Activated CD8-positive, alpha-beta memory T cell treated with anti-CD3 and anti-CD28 coated beads for 24 hours (primary cell): ENCODE results near the gene PLXNA2.

Experiments
- DNase-seq: peaks from one replicate; pipeline ENCODE4 v3.0.0-alpha.2; 2020

The PLXNA2 gene

DNA sequence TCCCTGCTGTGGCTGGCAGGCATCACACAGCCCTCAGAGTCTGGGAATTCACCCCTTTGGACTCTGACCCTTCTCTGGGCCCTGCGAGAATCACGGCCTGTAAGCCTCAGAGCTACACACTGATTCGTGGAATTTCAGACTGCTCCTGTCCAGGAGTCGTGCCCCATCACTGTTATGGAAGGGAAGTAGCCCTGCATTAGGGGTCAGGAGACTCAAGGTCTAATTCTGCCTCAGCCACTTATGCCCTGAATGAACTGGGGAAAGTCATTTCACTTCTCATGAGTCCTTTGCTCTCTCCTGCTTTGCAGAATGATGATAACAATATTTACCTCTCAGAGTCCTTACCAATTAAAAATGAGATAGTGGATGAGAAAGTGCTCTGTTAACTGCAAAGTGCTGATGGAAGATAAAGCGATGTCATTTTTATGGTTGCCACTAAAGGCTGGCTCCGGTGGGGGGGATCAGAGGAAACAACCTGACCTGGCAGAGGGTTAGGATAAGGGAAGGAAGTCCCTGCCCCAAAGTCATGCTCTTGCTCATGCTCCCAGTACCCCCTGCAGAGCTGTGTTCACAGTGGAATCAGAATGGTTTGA, 184.7 kb downstream of the PLXNA2 start:
- DNase-seq: no peak

DNA sequence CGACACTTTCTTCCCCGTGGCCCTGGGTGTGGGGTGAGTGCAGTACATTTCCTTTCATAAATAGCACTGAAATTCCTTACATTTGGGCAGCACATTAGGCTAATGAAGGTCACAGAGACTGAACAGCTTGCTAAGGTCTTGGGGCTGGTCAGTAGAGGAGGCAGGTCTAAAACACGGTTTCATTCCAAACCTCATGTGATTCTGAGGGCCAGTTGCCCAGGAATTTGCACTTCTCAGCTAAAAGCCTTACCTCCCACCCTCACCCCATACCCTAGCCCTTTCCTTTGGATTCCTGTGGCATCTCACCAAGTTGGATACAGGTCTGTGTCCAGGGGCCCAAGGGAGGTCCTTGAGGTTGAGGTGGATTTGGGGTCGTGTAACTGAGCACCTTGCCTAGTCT, 185.4 kb downstream of the PLXNA2 start:
- no peak for DNase-seq

DNA sequence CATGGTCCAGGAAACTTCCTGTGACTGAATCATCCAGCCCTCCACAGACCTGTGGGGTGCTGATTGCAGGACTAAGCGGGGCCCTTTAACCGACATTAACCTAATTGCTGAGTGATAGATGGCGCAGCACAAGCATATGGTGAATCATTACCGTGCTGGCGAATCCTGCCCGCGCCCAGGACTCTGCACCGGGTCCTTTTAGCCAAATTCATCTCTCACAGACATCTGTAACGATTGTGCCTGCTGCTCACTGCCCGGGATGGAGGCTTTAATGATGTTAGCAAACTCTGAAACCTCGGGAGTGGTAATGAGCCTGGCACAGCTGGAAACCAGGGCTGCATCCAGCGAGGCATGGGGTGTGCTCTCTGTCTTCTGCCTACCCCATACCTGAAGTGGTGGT, 185.9 kb downstream of the PLXNA2 start:
- DNase-seq: no peak

DNA sequence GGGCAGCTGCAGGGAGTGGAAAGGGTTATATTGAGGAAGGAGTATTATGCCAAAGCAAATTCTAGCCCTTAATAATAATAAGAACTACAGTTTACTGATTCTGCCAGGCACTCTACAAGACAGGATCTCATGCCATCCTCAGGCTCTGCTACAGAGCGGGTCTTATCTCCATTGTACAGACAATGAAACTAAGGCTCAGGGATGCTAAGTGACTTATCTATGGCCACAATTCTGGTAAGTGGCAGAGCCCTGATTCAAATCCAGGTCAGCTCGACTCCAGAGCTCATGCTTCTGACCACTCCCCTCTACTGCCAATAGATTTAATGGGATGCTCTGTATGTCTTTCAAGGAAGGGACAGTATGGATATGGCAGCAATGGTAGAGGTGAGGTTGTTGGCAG, 187.1 kb downstream of the PLXNA2 start:
- DNase-seq: no peak

DNA sequence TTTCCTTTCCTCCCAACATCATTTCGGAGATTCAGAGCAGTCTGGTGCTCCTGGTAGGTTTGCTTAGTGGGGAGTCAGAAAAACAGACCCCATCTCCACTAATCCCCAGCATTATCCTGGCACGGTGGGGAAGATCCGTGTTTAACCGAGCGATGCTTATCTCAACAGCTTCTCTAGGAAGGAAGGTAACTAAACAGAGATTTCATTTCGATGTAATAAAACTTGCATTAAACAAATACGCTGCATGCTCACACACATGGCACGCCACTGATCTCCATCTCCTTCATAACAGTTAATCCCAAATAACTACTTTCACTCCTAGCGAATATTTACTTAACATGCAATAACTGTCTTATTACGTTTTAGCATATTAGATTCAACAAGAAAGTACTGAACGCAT, 188.6 kb downstream of the PLXNA2 start:
- DNase-seq: no peak

DNA sequence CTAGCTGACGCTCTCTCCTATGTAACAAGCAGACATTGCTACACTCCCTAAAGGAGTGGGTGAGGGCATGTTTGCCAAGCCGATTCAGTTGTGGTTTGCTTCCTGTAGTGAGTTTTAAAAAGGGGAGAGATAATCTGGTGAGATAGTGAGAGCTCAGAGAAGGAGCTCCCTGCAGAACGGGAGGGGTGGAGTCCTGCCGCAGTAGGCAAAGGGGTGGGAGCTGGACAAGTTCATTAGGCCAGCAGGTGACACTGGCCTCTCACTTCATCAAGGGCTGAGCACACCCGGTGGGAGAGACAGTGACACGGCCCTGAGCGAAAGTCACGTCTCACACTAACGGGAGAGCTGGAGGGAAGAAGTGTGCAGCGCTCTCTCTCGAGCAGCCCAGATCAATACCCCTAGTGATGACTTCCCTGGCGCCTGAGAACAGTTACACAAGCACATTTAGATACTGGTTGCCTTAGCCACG, 189.2 kb downstream of the PLXNA2 start:
- no peak for DNase-seq

DNA sequence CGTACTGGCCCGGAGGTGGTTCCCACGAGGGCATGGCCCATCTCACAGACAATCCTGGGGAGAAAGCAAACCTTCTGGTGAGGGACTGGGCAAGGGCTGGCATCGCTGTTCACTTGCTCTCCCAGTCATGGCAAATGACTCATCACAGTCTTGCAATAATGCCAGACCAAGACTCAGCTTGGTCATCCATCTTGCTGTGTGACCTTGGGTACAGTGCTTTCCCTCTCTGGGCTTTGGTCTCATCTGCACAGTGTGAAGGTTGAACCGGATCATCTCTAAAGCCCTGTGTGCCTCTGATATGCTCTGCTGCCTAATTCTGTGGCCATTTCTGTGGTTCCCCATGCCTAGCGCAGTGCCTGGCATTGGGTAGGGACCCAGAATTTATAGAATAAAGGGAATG, 189.7 kb downstream of the PLXNA2 start:
- DNase-seq: no peak

DNA sequence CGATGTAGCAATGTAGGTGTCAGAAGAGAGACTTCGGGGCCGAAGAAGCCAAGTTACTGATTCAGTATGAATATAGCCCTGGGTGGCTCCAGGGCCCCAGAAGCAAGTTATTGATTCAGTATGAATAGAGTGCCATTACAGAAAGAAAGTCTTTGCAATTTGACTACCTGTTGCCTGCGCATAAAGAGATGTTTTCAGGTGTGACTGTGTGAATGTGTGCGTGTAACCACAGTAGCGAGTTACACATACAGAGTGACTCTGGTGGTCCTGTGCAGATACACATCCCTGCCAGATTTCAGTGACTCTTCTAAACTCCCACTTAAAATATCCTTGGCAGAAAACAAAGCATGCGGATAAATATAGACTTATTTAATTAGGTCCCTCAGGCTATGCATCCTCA, 190.5 kb downstream of the PLXNA2 start:
- DNase-seq: no peak

DNA sequence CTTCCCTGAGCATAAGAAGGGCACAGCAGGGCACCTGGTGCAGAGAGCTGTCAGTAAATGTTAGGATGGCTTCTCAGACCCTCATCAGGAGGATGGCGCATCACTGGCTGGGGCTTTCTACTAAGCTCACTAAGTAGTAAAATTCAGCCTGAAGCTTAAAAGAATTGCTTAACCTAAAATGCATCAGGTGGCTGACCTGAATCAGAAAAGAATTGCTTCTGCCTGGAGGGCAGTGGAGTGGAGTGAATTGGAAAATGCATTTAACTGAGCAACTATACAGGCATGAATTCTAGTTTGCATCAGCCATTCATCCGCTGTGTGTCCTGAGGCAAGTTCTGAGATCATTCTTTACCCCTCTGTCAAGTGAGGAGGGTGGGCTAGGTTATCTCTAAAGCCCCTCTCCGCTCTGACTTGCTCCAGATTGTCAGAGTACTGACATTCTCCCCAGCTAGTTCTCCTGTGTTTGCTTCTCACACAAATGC, 191.2 kb downstream of the PLXNA2 start:
- no peak for DNase-seq

DNA sequence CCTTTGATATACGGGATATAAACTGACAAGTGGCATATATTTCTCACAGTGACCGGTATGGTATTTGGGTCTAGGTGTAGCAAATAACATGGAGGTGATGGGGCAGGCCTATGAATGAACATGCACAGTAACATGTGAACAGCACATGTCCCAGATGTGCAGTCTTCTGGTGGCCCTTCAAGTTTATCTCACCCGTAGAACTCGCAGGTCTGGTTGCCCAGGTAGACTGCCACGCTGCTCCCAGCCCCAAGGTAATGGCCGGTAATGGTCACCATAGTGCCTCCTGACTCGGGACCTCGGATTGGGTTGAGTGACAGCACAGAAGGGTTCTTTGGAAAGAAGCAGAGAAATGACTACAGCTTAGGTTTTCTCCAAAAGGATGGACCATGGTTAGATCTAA, 192.0 kb downstream of the PLXNA2 start:
- no peak for DNase-seq

DNA sequence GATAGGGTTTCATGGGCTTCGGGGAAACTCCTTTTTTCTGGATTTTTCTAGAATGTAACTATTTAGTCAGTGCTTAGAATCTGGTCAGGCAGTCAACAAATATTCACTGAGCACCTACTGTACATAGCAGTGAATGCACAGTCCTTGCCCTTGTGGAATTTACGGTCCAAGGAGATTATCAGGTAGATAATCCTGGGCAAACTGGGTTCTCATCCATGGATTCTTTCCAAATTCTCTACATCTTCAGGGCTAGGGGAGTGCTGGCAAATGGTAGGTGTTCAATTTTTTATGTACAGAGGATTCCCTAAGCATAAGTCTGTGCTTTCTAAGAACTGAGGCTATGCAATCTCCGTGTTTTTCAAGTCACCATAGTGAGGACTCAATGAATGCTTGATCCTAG, 192.5 kb downstream of the PLXNA2 start:
- no peak for DNase-seq

DNA sequence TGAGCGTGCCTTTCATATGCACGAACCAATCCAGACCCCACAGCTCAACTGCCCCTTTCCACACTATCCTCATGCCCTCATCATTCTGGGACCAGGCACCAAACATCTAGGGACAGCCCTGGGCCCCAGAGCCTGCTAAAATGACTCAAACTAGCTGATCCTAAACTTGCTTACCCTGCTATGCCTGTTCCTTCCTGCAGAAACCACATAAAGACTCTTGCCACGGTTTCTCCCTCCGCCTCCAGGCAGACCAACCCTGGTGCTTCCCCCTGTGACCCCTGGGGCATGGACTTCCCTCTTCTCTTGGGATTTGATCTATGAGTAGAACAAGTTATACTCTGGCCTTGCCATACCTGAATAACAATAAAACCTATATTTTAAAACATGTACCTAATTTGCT, 195.3 kb downstream of the PLXNA2 start:
- no peak for DNase-seq

DNA sequence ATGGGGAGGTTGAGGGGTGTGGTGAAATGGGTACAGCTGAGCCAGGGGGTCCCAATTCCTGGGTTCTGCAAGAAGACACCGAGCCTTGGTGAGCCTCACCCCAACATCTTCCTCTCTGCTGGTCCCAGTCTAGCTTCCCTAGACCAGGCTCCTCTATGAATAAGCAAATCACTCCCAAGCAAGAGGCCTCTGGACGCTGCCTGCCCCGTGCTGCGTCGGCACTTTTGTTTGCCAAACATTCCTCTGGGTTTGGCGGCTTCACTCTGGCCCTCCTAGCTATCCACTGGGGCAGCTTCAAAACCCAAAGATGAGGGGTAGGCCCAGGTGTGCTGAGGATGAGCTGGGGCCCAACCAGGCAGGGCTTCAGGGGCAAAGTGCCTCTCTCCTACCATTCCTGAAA, 196.2 kb downstream of the PLXNA2 start:
- no peak for DNase-seq

DNA sequence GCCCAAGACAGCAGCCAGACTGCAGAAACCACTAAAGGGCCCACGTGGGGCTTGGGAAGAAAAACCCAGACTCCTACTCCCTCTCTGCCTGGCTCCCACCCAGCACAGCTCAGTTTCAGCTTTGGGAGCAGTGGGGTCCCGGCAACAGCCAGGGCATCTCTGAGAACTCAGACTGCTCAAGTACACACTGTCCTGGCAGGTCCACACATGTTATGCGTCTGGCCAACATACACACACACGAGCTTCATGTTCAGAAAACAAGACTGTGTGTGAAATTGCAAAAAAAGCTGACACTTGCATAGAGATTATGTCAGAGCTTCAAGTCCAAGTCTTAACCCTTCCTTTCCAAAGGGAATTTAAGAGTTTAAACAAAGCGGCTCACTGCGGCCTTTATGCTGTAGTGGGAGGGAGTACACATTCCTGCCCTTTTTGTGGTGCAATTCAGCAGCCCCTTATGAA, 196.7 kb downstream of the PLXNA2 start:
- no peak for DNase-seq

DNA sequence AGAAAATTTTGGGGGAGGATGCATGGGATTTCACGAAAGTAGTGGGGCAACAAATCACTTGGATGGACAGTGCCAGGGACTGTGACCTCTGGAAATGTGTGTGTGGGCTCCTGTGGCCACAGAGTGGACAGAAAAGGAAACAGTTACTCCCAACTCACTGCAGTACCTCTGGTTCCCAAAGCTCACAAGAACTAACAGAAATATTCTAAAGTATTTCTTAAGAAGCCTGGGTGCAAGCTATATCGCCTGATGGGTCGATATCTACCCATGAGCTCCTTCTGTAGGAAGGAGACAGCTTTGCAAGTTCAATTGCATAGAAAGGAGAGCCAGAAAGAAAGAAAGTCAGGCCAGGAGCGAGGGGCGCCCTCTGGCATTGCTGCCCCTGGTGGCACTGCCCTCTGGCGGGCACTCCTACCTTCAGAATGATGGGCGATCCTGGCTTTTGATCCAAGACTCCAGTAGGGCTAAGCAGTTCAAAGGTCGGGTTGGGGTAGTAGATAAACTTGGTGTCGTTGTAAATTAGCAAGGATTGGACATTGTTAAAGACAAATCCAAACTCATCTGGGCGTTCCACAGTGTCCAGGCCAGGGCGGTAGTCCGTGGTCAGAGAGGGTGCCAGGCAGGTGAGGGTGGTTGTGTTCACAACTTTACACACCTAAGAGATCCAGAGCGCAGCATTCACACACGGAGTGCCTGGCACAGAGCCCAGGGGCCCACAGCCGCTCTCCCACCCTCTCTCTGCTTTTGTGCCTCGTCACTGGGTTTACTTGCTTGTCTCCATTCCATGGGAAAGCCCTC, 198.5 kb downstream of the PLXNA2 start:
- no peak for DNase-seq

DNA sequence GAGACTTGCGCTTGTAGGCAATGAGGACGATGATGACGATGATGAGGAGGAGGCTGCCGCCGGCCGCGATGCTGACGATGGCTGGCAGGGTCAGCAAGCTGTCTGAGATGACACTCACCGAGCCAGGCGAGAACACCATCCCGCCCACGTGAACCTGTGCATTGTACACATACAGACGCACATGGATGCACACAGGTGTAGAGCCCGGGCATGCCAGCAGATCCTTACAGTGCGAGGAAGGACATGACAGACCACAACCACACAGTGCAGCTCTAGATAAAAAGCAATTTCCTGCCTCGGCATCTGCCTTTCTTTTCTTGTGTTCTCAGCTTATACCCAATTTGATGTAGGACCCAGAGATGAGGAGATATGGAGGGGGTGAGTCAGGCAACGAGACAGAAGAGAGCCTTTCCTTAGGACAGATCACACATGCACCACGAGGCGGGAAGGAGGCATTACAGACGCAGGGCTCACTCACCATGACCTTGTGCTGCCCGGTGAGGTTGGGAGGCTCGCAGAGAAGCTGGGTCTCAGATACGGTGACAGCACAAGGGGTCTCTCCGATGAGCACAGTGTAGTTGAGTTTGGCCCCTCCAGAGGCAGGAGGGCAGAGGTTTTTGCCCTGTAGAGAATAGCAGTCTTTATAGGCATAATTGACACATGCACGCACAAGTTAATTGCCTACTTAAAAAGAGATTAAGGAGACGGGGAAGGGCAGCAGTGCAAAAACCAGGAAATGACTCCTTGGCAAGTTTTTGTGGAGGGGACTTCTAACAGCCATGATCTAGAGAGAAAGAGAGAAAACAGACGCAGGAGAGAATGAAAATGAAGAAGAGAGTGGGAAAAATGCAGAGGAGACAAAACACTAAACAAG, 199.4 kb downstream of the PLXNA2 start:
- no peak for DNase-seq

DNA sequence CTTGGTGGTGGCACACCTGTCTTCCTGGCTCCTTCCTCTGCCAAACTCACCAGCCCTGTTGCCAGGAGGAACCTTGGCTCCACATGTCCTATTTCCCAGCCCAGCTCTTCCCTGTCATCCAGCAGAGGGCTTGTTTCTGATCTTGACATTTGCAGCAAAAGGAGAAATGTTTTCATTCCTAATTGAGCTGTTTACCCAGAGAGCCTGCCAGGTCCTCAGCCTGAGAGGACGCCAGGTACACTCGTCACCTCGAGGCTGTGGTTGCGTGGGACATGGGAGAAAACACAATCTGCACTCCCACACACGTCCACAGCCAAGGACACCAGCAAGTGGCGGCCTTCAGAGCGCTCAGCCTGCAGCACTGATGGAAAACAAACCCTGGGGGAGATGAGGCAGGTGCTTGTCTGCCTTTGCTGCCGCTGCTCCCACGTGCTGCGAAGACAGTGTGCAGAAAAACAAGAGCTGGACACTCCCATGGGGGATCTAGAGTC, 200.4 kb downstream of the PLXNA2 start:
- no peak for DNase-seq

DNA sequence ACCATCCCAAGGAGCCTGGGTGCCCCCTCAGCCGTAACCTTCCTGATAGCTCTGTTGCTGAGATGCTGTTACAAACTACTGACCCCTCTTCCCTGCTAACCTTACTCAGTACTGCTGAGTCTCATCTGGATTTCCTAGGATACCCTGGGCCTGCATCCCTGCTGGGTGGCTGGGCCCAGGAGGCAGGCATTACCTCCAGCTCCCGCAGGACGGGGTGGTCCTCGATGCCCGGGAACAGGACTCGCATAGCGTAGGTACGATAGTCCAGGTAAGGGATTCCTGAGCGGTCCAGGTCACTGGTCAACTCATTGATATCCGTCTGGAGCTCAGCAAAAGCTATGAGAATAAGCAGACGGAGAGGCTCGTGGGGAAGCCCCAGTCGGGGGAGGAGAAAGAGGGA, 201.3 kb downstream of the PLXNA2 start:
- DNase-seq: no peak

DNA sequence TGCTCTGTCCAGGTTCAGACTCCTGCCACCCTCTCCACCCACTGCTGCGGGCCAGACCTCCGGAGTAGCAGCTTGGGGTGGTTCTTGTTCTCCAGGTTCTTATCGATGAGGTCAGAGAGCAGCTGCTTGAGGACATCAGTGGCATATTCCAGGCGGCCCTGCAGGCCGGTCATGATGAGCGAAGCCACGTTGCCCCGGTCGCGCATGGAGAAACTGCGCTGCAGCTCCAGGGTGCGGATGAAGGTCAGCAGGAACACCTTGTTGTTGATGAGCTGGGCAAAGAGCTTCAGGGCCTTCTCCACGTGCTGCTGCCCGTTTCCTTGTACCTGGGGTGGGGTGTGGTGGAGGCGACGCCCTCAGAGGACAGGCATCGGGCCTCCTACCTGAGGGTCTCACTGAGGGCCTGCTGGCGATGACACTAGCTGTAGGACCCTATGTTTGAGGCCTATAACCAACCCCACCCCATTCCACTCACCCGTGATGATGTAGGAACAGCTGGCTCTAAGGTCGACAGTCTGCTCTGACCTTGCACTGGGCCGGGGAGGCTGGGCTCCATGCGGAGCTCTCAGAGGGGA, 202.1 kb downstream of the PLXNA2 start:
- DNase-seq: no peak

DNA sequence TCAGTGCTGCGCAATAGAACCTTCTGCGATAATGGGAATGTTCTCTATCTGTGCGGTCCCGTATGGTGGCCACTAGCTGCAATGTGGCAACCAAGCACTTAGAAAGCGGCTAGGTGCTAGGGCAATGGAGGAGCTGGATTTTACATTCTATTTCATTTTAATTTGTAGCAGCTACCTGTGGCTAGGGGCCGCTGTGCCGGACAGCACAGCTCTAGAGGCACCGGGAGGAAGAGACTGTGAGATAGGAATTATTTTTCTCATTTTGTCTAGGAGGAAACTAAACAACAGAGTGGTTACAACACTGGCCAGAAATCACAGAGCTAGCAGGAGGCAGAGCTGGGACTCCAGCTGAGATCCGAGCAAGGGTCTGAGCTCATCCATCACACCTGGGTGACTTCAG, 202.7 kb downstream of the PLXNA2 start:
- DNase-seq: no peak

DNA sequence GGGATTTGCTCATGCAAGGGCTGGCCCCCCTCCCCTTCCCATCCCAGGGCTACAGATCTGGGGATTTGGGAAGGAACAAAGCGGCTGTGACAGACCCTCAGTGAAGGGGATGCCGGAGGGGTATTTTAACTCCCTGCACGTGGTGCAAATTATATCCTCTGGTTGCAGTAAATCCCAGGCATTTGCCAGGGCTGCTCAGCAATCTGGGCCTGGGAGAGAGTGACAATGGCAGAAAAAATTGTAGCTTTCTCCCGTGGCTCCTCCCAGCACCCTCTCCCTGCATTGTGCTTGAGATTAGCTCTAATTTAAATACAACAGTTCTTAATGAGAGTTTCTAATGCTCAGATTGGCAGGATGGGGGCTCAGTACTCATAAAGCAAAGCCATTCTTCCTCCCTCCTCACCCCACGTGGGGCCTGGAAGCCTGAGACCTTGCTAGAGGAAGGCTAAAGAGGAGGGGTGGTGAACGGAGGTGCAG, 203.3 kb downstream of the PLXNA2 start:
- no peak for DNase-seq

DNA sequence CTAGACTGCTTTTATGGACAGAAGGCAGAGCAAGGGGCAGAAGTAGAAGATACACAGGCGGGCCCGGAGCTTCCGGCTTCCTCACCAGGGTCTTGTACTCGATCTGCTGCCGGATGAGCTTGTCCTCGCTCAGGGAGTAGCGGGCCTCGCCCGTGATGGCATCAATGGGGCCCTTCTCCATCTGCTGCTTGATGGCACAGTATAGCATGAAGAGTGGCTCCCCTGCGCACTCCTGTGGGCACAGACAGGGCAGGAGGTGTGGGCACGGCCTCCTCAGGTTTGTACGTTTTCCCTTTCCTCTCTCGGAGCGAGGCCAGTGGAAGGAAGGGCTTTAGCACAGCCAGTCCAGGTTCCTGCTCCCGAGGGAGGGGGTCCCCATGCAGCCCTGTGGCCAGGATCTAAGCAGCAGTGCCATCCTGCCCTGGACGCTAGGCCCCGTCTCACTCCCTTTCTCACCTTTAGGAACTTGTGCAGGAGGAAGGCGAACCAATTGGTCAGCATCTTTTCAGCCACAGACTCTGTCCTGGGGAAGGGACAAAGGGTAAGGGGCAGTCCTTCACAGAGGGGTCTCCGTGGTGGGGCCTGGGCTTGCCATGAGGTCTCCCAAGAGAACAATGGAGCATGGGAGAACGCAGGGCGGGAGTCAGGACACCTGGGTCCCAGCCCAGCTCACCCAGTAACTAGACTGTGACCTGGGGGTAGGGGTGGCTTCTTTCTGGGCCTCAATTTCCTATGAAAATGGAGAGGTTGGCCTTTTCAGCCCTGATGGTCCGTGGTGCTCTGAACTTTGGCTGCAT, 204.4 kb downstream of the PLXNA2 start:
- DNase-seq: no peak
